SK-N-MC (cell line): ENCODE measurements around the gene ADIPOR2.

ENCODE experiments used
- EZH2 ChIP-seq: fragments of 200-600 bp; sonication (generic); IDR thresholded peaks from one replicate; pipeline ENCODE4 v1.6.1; 2017; ENCODE audit warnings: antibody characterized with exemption
- FOXP2 ChIP-seq: optimal IDR thresholded peaks from 2 replicates; pipeline ENCODE3; 2011; ENCODE audit warnings: mild to moderate bottlenecking, moderate library complexity; ENCODE audit not compliant: insufficient read depth; ENCODE audit errors: extremely low read length, control extremely low read depth
- POLR2AphosphoS5 ChIP-seq: IDR thresholded peaks from 2 replicates; pipeline ENCODE4 v1.6.1; 2012; ENCODE audit warnings: mild to moderate bottlenecking, low read depth, low read length, borderline replicate concordance

- TF ChIP-seq EZH2 (no peak), POLR2AphosphoS5 (peak; percentile 34; the same call in 1 of the 2 replicates), FOXP2 (no peak)
These were observed 24.7 kb upstream of the ADIPOR2 start for GRCh38 chr12:1666215-1666614.
